Coronary artery (tissue), 2 donors: ENCODE measurements around the gene NACC2.
A peak's percentile ranks its signal among the peaks of the same experiment; 100 is the strongest.
"Not testable (repeated sequence)": the region's sequence is repeated elsewhere in the genome, so short reads cannot be mapped to it uniquely, and the experiment has no call there.

ENCODE experiments used
- DNase-seq: peaks from one replicate; pipeline ENCODE4 v3.0.0-alpha.2; 2017; ENCODE audit warnings: low spot score
- H3K27ac ChIP-seq, 2 donors: fragments of 200-600 bp; sonication (generic); one replicate each; pipeline ENCODE4 v1.5.1; 2016 to 2019
- H3K4me3 ChIP-seq: fragments of 200-600 bp; sonication (generic); 2 replicates; pipeline ENCODE4 v1.5.1; 2016; ENCODE audit warnings: mild to moderate bottlenecking, moderate library complexity
- CTCF ChIP-seq: fragments of 200-600 bp; sonication (generic); IDR thresholded peaks from one replicate; pipeline ENCODE4 v1.5.1; 2019; ENCODE audit warnings: antibody characterized with exemption

Gene NACC2

GRCh38 chr9:136028760-136029470, 66.2 kb downstream of the NACC2 start:
- H3K27ac ChIP-seq = no peak overlapping the region
- TF ChIP-seq CTCF = no peak
- DNase-seq = no peak
- H3K4me3 ChIP-seq = no peak overlapping the region

GRCh38 chr9:136026943-136027289, 68.2 kb downstream of the NACC2 start:
- DNase-seq, H3K4me3 ChIP-seq, H3K27ac ChIP-seq: not testable (repeated sequence)

GRCh38 chr9:136026266-136026942, 68.7 kb downstream of the NACC2 start:
- H3K4me3 ChIP-seq = no peak overlapping the region
- no peak for DNase-seq
- H3K27ac ChIP-seq = no peak overlapping the region
- no peak for TF ChIP-seq CTCF

GRCh38 chr9:136025481-136025880, 69.6 kb downstream of the NACC2 start:
- TF ChIP-seq CTCF = no peak
- DNase-seq = no peak
- no peak overlapping the region for H3K27ac ChIP-seq

GRCh38 chr9:136024696-136025316, 70.3 kb downstream of the NACC2 start:
- DNase-seq = no peak
- no peak overlapping the region for H3K27ac ChIP-seq
- no peak for TF ChIP-seq CTCF

More at GRCh38 chr9:136025481-136025880, 69.6 kb downstream of the NACC2 start:
- no peak overlapping the region for H3K4me3 ChIP-seq

GRCh38 chr9:136024286-136024685, 70.8 kb downstream of the NACC2 start:
- peak overlapping the region in 1 of 2 donors; percentile 45 for H3K27ac ChIP-seq
- no peak for DNase-seq
- H3K4me3 ChIP-seq = no peak overlapping the region
- TF ChIP-seq CTCF = no peak

More at GRCh38 chr9:136024696-136025316, 70.3 kb downstream of the NACC2 start:
- H3K4me3 ChIP-seq = no peak overlapping the region

- no peak overlapping the region for H3K4me3 ChIP-seq
- peak overlapping the region in 1 of 2 donors; percentile 45 for H3K27ac ChIP-seq
- no peak for TF ChIP-seq CTCF
- no peak for DNase-seq
These were observed 71.5 kb downstream of the NACC2 start for GRCh38 chr9:136023410-136024225.
